Central memory CD8-positive, alpha-beta T cell (primary cell): Measurements from ENCODE around the gene NCOR2.

ENCODE experiments used
- ATAC-seq: fragments of 150-1000 bp; cut with Tn5 transposase; replicated peaks from 2 replicates; pipeline ENCODE4 v1.10.0; 2022; ENCODE audit warnings: mild to moderate bottlenecking, moderate FRiP score, moderate number of reproducible peaks; ENCODE audit not compliant: poor library complexity, severe bottlenecking; ENCODE audit errors: extremely low read depth
- DNase-seq, 2 donors: peaks; one replicate each; pipeline ENCODE4 v3.0.0; 2021; ENCODE audit warnings: low spot score in 2 of 2
- H3K27ac Mint-ChIP-seq: one replicate; pipeline ENCODE4 v1.8.0; 2022; ENCODE audit warnings: low read depth, mild to moderate bottlenecking, moderate library complexity, mixed read lengths
- H3K27me3 Mint-ChIP-seq: one replicate; pipeline ENCODE4 v1.8.0; 2022; ENCODE audit warnings: mixed read lengths
- H3K36me3 Mint-ChIP-seq: one replicate; pipeline ENCODE4 v1.8.0; 2022; ENCODE audit warnings: mild to moderate bottlenecking, moderate library complexity, mixed read lengths; ENCODE audit not compliant: insufficient read depth
- H3K4me1 Mint-ChIP-seq: one replicate; pipeline ENCODE4 v1.8.0; 2022; ENCODE audit warnings: mixed read lengths
- H3K4me3 Mint-ChIP-seq: one replicate; pipeline ENCODE4 v1.8.0; 2022; ENCODE audit warnings: mild to moderate bottlenecking, moderate library complexity, mixed read lengths
- H3K9me3 Mint-ChIP-seq: one replicate; pipeline ENCODE4 v1.8.0; 2022; ENCODE audit warnings: mixed read lengths

The NCOR2 gene

DNA sequence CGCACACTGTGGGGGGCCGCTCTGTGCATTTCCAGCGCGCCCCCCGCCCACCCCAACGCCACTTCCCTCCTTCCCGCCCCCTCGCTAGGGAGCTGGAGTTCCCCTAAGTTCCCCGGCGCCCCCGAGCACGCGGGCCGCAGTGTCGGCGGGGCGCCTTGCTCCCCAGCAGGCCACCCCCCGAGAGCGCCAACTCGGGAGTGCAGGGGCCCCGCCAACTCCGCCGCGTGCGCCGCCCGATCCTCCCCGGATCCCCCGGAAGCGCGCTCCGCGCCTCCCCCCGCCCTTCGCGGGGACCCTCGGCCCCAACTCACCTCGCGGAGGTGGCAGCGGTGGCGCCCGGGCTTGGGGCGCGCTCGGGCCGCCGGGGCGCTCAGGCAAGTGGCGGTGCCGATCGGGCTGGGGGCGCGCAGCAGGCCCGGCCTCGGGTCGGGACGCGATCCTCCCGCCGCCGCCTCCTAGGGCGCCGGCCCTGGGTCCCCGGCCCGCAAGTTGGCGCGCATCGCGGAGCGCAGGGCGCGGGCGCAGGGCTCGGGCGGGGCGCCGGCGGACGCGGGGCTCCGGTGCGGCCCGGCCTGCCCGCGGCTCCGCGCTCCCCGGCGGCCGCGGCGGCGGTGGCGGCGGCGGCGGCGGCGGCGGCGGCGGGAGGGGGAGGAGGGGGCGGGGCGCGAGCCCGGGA, at the start of gene NCOR2:
Gene NCOR2, minus strand, starts transcription at position 616 of the 676 bp plus-strand sequence. CDS start 72,361 bp downstream, outside the sequence.
- Mint-ChIP-seq H3K36me3 (peaks cover 8% of the 10 kb centered on the region), H3K4me1 (peaks cover 16% of the 10 kb centered on the region), H3K4me3 (peak within 1 kb of the TSS; percentile 90), H3K9me3 (no peaks in the 10 kb centered on the region), H3K27me3 (no peaks in the 10 kb centered on the region), H3K27ac (peak within 1 kb of the TSS; percentile 62)
- ATAC-seq (peak; percentile 47), DNase-seq (peak in 1 of 2 donors; percentile 37)

DNA sequence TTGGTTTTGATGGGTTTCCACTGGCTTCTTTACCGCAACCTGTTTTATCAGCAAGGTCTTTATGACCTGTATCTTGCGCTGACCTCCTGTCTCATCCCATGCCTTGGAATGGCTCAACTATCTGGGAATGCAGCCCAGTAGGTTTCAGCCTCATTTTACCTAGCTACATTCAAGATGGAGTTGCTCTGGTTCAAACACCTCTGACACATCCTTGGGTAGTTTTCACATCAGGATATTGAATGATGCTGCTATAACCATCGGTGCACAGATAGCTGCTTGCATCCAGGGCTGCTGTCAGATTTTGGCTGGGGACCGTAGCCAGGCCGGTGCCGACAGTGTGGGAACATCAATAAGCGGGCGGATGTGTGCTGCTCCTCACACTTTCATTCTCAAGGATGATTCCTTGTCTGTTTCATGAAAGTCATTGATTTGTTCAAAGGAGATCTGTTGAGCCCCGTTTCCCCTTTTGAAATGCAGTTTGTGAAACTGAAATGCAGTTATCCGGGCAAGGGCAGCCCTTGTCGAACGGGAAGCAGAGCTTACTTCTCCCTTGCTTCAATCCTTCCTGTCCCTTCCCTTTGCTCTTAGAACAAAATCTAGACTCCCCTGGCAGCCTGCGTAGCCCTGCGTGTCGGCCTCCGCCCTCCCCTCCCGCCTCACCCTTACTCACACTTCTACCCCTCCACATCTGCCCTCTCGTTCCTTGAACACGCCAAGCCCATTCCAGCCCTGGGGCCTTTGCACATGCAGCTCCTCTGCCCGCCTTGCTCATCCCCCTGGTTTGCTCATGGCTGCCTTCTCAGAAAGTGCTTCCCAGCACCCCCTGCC, 49.2 kb upstream of the NCOR2 start:
- Mint-ChIP-seq H3K27me3 (peaks cover 8% of the 10 kb centered on the region), H3K4me1 (peaks cover 5% of the 10 kb centered on the region), H3K4me3 (no peak overlapping the region), H3K9me3 (no peaks in the 10 kb centered on the region), H3K27ac (no peak overlapping the region), H3K36me3 (no peaks in the 10 kb centered on the region)
- ATAC-seq (no peak), DNase-seq (no peak)

DNA sequence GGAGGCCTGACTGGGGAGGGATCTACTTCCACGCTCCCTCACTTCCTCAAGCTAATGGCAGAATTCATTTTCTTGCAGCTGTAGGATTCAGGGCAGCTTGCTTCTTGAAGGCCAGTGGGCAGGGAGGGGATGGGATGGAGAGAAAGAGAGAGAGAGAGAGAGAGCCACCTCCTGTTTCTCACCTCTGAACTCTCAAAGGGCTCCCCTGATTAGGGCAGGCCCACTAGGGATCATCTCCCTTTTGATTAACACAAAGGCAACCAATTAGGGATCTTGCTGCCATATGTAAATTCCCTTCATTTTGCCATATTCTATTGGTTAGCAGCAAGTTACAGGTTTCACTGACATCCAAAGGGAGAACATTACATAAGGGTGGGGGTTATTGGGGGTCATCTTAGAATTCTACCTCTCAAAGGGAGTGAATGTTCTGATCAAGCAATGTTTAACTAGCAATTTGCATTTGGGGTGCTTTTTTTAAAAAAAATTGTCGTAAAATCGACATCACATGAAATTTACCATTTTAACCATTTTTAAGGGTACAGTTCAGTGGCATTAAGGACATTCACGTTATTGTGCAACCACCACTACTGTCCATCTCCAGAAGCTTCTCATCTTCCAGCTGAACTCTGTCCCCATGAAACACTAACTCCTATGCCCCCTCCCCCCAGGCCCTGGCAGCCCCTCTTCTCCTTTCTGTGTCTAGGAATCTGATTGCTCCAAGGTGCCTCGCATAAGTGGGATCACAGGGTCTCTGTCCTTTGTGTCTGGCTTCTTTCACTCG, 47.3 kb upstream of the NCOR2 start:
- H3K36me3 Mint-ChIP-seq, result no peaks in the 10 kb centered on the region
- no peak for ATAC-seq
- H3K4me1 Mint-ChIP-seq, result peaks cover 6% of the 10 kb centered on the region
- H3K27me3 Mint-ChIP-seq, result peaks cover 8% of the 10 kb centered on the region
- H3K4me3 Mint-ChIP-seq, result no peak overlapping the region
- H3K27ac Mint-ChIP-seq, result no peak overlapping the region
- DNase-seq, result no peak
- no peaks in the 10 kb centered on the region for H3K9me3 Mint-ChIP-seq

DNA sequence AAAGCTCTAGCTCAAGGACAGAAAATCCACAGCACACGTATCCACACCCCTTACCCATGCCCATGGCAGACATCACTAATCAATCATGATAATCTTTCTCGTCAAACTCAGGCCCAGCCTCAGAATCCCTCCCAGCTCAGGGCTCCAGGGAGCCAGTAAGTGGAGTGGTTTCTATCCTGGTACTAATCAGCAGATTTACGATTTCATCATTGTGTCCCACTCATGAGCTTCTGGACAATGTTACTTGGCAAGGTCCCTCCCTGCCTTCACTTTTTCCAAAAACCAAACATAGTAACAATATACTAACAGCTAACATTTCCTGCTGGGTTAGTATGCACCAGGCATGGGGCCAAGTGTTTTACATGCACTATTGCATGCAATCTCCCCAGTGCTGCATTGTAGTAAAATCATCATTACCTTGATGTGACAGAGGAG, 45.8 kb upstream of the NCOR2 start:
- no peak overlapping the region for H3K27ac Mint-ChIP-seq
- ATAC-seq (no peak), DNase-seq (no peak)
- H3K27me3 Mint-ChIP-seq, result peaks cover 8% of the 10 kb centered on the region
- H3K36me3 Mint-ChIP-seq, result peaks cover 1% of the 10 kb centered on the region
- H3K4me3 Mint-ChIP-seq, result no peak overlapping the region
- H3K9me3 Mint-ChIP-seq, result no peaks in the 10 kb centered on the region
- peaks cover 21% of the 10 kb centered on the region for H3K4me1 Mint-ChIP-seq

DNA sequence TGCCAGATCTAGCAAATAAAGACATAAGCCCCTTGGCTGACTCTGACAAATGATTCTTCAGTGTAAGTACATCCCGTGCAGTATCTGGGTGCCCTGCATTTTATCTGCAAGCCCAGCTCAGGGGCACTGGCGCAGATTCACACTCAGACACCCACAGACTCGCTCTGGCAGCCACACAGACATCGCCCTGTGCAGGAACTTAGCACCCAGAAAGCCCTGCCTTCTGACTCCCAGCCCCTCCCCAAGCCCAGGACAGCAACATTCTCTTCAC, 44.9 kb upstream of the NCOR2 start:
- H3K4me1 Mint-ChIP-seq, result peaks cover 27% of the 10 kb centered on the region
- ATAC-seq (no peak), DNase-seq (no peak)
- H3K27ac Mint-ChIP-seq, result no peak overlapping the region
- no peaks in the 10 kb centered on the region for H3K9me3 Mint-ChIP-seq
- no peak overlapping the region for H3K4me3 Mint-ChIP-seq
- H3K36me3 Mint-ChIP-seq, result peaks cover 1% of the 10 kb centered on the region
- H3K27me3 Mint-ChIP-seq, result peaks cover 11% of the 10 kb centered on the region

DNA sequence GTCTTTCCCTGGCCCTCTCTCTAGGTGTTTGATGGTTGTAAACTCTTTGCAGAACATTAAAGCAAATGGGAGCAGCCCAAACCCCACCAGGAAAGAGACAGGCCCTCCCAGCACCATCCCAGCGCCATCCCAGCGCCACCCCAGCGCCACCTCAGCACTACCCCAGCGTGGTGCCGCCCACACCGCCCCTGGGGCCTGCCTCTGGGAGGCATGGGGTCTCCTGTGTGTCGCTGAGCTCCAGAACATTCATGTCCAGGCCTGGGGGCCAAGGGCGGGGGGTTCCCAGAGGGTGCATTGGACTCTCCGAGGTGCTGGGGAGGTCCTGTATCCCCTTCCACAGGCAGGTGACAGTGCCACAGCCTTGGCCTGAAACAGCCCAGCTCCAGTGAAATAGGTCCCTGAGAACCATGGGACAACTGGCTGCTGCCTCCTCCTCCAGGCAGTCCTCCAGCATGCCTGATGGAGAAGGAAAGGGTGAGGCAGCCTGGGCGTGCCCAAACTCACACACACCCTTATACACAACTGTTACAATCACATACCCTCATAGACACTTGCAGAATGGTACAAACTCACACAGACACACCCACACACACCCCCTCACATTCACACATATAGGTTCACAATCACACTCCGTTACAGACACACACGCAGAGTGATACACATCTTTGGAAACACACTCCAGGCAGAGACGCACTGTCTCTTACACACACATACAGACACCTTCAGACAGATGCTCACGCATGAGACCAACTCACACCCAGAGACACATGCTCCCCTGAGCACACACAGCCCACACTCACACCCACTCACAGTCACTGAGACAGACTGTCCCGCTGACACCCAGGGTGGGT, 44.4 kb upstream of the NCOR2 start:
- Mint-ChIP-seq H3K9me3 (no peaks in the 10 kb centered on the region), H3K27me3 (peaks cover 10% of the 10 kb centered on the region), H3K36me3 (peaks cover 1% of the 10 kb centered on the region), H3K4me1 (peaks cover 26% of the 10 kb centered on the region), H3K4me3 (no peak overlapping the region), H3K27ac (no peak overlapping the region)
- no peak for ATAC-seq
- DNase-seq, result no peak

DNA sequence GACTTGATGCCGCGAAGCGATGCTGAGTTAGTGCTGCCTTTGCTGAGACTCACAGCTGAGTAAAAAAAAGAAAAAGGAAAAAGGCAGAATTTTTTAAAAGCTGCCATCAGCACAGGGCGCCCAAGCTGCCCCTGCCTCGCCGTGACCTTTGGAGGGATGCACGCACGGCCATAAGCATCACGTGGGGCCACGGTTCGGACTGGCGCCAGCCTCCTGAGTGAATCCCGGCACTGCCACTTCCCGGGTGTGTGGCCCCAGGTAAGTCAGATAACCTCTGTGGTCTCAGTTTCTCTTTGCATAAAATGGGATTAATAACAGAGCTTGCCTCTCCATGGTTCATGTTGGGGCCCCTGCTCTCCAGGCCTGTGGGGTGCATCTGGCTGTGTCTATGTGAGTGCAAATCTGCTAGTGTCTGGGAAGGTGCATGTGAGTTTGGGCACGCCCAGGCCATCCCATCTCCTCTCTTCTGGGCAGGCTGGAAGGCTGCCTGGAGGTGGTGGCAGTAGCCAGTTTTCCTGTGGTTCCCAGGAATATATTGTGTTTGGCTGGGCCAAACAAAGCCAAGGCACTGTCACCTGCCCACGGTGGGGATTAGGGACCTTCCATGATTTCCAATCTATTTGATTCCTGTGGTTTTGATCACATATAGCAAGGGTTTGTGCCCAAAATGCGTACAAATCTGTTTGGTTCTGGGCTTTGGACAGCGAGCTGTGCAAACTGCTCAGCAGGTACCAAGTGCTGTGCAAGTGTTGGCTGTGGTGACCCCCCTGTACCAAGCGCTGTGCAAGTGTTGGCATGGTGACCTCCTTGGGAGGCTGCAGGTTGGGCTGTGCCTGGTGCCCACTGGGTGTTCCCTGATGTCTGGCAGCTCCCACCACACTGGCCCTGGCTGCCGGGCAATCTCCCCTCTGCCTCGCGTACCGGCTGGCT, 43.5 kb upstream of the NCOR2 start:
- DNase-seq (no peak), ATAC-seq (no peak)
- H3K4me3 Mint-ChIP-seq, result no peak overlapping the region
- H3K27me3 Mint-ChIP-seq, result peaks cover 9% of the 10 kb centered on the region
- H3K9me3 Mint-ChIP-seq, result no peaks in the 10 kb centered on the region
- H3K4me1 Mint-ChIP-seq, result peaks cover 26% of the 10 kb centered on the region
- H3K36me3 Mint-ChIP-seq, result peaks cover 1% of the 10 kb centered on the region
- H3K27ac Mint-ChIP-seq, result no peak overlapping the region

DNA sequence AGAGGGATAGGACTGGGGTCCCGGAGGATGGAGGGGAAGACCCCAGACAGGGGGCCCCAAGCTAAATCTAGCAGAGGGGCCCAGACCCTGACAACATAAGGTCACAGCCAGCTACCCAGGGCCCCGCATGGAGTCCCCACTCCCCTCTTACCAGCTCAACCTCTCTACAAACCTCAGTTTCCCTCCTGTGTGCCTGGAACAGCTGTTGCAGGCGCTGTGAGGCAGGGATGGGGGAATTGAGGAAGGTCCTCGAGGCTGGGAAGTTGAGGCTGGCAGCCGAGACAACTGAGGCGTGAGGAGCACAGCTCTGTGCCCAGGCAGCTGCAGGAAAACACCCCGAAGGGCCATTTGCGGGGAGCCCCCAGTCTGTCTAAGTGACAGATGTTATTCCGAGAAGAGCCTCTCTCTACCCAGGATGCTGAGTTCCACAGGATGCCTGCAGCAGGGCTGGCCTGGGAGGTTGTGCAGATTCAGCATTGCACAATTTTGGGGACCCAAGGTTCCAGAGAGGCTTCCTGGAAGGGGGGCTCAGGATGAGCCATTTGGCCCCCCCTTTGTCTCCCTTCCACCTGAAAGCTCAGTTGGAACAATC, 42.7 kb upstream of the NCOR2 start:
- Mint-ChIP-seq H3K9me3 (no peaks in the 10 kb centered on the region), H3K27ac (no peak overlapping the region), H3K27me3 (peaks cover 9% of the 10 kb centered on the region), H3K4me3 (no peak overlapping the region), H3K36me3 (peaks cover 1% of the 10 kb centered on the region), H3K4me1 (peaks cover 26% of the 10 kb centered on the region)
- DNase-seq (no peak), ATAC-seq (no peak)

DNA sequence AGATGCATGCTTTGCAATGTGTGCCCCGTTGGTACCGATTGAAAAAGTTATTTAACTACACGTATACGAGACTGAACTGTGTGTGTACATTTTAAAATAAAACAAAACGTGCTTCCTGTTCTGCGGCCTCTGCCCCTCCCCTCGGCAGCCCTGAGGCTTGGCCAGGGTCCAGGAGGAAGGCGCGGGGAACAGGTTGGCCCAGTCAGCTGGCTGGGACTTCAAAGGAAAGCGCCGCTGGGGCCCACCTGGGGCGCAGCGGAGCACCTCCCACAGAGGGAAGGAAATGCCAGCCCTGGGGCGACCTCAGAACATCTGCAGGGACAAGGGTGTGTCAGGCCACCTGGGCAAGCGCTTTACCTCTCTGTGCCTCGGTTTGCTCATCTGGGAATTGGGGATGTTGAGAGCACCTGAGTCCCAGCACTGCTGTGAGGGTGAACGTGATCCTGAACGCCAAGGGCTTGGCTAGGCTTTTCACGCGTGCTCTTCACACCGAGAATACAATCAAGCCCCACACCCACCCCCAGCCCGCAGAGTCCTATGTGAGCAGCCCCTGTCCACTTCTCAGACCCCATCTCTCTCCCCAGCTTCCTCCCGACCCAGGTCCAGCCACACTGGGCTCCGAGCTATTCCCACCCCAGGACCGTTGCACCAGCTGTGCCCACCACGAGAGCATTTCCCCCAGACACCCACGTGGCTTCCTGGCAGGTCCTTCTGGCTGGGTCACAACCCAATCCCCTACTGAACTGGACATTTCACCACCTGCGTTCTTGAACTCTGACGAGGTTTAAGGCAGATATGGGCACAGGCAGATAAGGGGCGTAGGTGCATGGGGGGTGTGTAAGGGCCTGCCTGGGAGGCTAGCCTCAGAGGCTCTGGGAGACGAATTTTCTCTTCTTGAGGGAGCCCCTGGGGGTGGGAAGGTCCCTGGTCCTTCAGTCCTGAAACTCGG, 41.9 kb upstream of the NCOR2 start:
- peak overlapping the region; percentile 59 for H3K27ac Mint-ChIP-seq
- peaks cover 26% of the 10 kb centered on the region for H3K4me1 Mint-ChIP-seq
- peaks cover 1% of the 10 kb centered on the region for H3K36me3 Mint-ChIP-seq
- peaks cover 9% of the 10 kb centered on the region for H3K27me3 Mint-ChIP-seq
- no peaks in the 10 kb centered on the region for H3K9me3 Mint-ChIP-seq
- ATAC-seq (peak; percentile 93), DNase-seq (peak; percentile 75 to 85)
- peak overlapping the region; percentile 80 for H3K4me3 Mint-ChIP-seq

DNA sequence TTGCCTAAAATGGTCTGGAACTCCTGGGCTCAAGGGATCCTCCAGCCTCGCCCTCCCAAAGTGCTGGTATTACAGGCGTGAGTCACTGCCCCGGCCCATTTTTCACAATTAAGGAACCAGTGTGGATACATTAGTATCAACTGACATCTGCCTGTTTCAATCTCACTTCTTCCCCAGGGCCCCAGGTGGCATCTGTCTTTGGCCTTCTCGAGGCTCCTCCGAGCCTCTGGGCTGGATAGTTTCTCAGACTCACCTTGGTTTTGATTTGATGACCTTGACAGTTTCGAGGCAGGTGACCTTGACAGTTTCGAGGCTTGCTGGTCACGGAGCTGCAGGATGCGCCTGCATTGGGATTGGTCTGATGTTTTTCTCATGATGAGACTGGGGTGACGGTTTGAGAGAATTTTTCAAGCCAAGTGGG, 41.0 kb upstream of the NCOR2 start:
- peaks cover 9% of the 10 kb centered on the region for H3K27me3 Mint-ChIP-seq
- DNase-seq (no peak), ATAC-seq (no peak)
- H3K4me1 Mint-ChIP-seq, result peaks cover 26% of the 10 kb centered on the region
- peak overlapping the region; percentile 80 for H3K4me3 Mint-ChIP-seq
- H3K27ac Mint-ChIP-seq, result peak overlapping the region; percentile 59
- no peaks in the 10 kb centered on the region for H3K9me3 Mint-ChIP-seq
- peaks cover 1% of the 10 kb centered on the region for H3K36me3 Mint-ChIP-seq
